Duodenal mucosa (tissue), 2 donors: ENCODE data around the gene RBM33.

Experiments
- H3K27ac ChIP-seq: one replicate; pipeline ENCODE4 v1.7.0; 2013; ENCODE audit warnings: low read depth, low read length
- H3K27me3 ChIP-seq, 2 donors: one replicate each; pipeline ENCODE4 v1.7.0; 2013; ENCODE audit warnings: low read length in 2 of 2, control low read depth in 1 of 2; ENCODE audit not compliant: insufficient read depth in 2 of 2, control insufficient read depth in 1 of 2
- H3K36me3 ChIP-seq, 2 donors: one replicate each; pipeline ENCODE4 v1.7.0; 2013; ENCODE audit warnings: low read length in 2 of 2, control low read depth in 1 of 2; ENCODE audit not compliant: insufficient read depth in 2 of 2, control insufficient read depth in 1 of 2
- H3K4me1 ChIP-seq, 2 donors: one replicate each; pipeline ENCODE4 v1.7.0; 2013; ENCODE audit warnings: low read length in 2 of 2, control low read depth in 1 of 2; ENCODE audit not compliant: insufficient read depth in 2 of 2, control insufficient read depth in 1 of 2
- H3K4me3 ChIP-seq, 2 donors: one replicate each; pipeline ENCODE4 v1.7.0; 2013; ENCODE audit warnings: low read length in 2 of 2, low read depth in 1 of 2
- H3K9ac ChIP-seq, 2 donors: one replicate each; pipeline ENCODE4 v1.7.0; 2013; ENCODE audit warnings: low read length in 2 of 2, low read depth in 1 of 2
- H3K9me3 ChIP-seq, 2 donors: one replicate each; pipeline ENCODE4 v1.7.0; 2013; ENCODE audit warnings: low read length in 2 of 2, control low read depth in 1 of 2; ENCODE audit not compliant: control insufficient read depth in 1 of 2

Gene RBM33

DNA sequence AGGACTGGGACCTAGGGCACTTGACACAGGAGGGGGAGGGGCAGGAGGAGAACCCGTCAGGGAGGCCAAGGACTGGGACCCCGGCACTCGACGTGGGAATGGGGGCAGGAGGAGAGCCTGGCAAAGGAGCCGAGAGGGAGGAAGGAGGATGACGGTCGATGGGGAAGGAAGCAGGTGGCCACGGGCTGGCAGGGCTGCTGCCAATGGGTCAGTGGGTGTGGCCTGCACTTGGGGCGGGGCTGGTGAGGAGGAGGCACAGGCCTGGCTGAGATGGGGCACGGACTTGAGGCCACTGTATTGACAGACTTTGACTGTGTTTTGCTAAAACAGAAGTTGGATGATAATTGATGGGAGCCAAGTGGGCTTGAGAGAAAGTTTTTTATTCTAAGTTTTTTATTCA lies 68.9 kb downstream of the RBM33 start:
- peaks cover 38 to 61% of the 10 kb centered on the region in 2 donors for H3K36me3 ChIP-seq

GRCh38 chr7:155714702-155715101 lies 70.2 kb downstream of the RBM33 start:
- peaks cover 4 to 11% of the 10 kb centered on the region in 2 donors for H3K4me1 ChIP-seq
- no peak overlapping the region for H3K4me3 ChIP-seq
- H3K36me3 ChIP-seq = peaks cover 34 to 53% of the 10 kb centered on the region in 2 donors
- H3K27ac ChIP-seq = no peak overlapping the region
- no peaks in the 10 kb centered on the region for H3K27me3 ChIP-seq
- no peak overlapping the region for H3K9ac ChIP-seq
- no peaks in the 10 kb centered on the region for H3K9me3 ChIP-seq

More for the DNA sequence above, 68.9 kb downstream of the RBM33 start:
- Histone ChIP-seq H3K9me3 (no peaks in the 10 kb centered on the region), H3K27ac (no peak overlapping the region), H3K27me3 (no peaks in the 10 kb centered on the region), H3K4me1 (peaks cover 4 to 11% of the 10 kb centered on the region in 2 donors), H3K9ac (no peak overlapping the region), H3K4me3 (no peak overlapping the region)

DNA sequence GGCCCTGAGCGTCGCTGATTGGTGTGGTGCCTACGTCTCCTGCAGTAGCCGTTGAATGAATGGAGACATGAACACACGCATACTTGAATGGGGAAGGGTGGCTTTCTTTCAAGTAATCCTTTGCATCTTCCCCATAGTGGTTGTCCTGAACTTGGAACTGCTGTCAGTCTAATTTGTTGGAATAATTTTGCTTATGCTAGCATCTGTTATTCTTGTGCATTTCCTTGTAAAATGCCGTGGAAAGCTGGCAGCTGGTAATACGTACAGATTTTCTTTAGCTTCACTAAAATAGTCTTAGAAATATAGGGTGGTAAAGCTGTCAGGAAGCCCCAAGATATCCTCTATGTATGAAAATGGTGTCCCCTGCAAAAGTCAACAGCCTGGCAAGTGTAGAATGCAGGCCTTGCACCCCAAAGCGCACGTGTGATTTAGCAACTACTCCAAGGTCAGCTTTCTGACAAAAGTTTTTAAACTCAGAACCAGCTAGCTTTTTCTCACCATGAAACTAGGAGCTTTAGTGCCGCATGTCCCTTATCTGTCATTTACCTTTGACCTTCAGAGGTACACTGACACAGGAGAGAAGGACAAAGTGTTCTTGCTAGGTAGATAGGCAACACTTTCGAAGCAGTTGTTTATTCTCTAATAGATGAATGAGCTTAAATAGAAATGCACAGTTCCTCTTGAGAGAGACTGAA lies 70.8 kb downstream of the RBM33 start:
- H3K36me3 ChIP-seq = peaks cover 39 to 53% of the 10 kb centered on the region in 2 donors
- no peak overlapping the region for H3K9ac ChIP-seq
- H3K4me1 ChIP-seq = peaks cover 4 to 11% of the 10 kb centered on the region in 2 donors
- no peak overlapping the region for H3K27ac ChIP-seq
- no peaks in the 10 kb centered on the region for H3K9me3 ChIP-seq
- H3K4me3 ChIP-seq = no peak overlapping the region
- H3K27me3 ChIP-seq = no peaks in the 10 kb centered on the region

DNA sequence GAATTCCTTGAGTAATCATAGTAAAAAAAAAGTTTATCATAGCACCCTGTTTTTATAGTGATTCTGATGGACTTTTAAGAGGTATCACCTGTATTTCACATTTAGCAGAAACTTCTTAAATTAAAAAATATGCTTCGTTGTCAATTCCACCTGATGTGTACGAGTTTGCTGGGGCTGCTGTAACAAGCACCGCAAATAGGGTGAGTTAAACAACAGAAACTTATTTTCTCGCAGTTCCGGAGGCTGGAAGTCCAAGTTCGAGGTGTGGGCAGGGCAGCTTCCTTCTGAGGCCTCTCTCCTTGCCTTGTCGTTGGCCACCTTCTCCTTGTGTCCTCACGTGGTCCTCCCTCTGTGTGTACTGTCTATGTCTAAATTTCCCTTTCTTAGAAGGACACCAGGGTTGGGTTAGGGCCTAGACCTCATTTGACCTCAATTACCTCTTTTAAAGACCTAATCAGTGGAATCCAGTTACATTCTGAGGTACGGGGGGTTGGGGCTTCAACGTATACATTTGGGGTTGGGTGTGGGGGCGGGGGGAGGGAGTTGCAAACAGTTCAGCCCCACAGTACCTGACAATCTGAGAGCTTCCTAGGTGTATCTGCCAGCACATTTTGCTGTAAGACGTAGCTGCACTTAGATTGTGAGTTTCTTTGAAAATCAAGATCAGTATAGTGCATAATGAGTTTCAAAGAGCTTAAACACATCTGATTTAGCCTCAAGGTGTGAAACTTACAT lies 72.7 kb downstream of the RBM33 start:
- no peaks in the 10 kb centered on the region for H3K9me3 ChIP-seq
- H3K4me1 ChIP-seq = peaks cover 4 to 11% of the 10 kb centered on the region in 2 donors
- H3K36me3 ChIP-seq = peaks cover 36 to 38% of the 10 kb centered on the region in 2 donors
- H3K9ac ChIP-seq = no peak overlapping the region
- H3K27ac ChIP-seq = no peak overlapping the region
- H3K27me3 ChIP-seq = no peaks in the 10 kb centered on the region
- H3K4me3 ChIP-seq = no peak overlapping the region

DNA sequence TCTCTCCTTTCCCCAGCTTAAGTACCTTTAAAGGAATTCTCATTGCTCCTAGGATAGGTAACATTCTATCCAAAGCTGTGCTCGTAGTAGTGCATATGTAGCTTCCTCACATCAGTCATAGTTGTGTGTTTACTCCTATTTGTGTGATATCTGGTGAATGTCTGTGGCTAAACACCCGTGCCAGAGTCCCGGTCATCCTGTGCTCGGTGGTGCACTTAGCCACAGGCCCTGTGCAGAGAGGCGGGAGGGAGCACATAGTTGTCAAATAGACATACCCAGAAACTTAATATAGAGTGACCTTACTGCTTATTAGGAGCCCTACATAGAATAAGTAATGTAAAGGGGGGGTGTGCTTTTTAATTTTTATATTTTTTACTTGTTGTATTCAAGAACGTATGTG lies 76.6 kb downstream of the RBM33 start:
- Histone ChIP-seq H3K4me1 (peaks cover 0 to under 1% of the 10 kb centered on the region in 2 donors), H3K36me3 (peaks cover 26 to 28% of the 10 kb centered on the region in 2 donors), H3K27me3 (no peaks in the 10 kb centered on the region), H3K27ac (no peak overlapping the region), H3K4me3 (no peak overlapping the region), H3K9ac (no peak overlapping the region), H3K9me3 (no peaks in the 10 kb centered on the region)

- Histone ChIP-seq H3K9ac (no peak overlapping the region), H3K4me1 (no peaks in the 10 kb centered on the region), H3K36me3 (peaks cover 25 to 26% of the 10 kb centered on the region in 2 donors), H3K27ac (no peak overlapping the region), H3K9me3 (no peaks in the 10 kb centered on the region), H3K27me3 (no peaks in the 10 kb centered on the region), H3K4me3 (no peak overlapping the region)
Observed at GRCh38 chr7:155722118-155722517, 77.7 kb downstream of the RBM33 start.

GRCh38 chr7:155722936-155723335 lies 78.5 kb downstream of the RBM33 start:
- peaks cover 20 to 26% of the 10 kb centered on the region in 2 donors for H3K36me3 ChIP-seq
- H3K9ac ChIP-seq = no peak overlapping the region
- H3K27ac ChIP-seq = no peak overlapping the region
- H3K27me3 ChIP-seq = no peaks in the 10 kb centered on the region
- no peaks in the 10 kb centered on the region for H3K4me1 ChIP-seq
- no peaks in the 10 kb centered on the region for H3K9me3 ChIP-seq
- no peak overlapping the region for H3K4me3 ChIP-seq

GRCh38 chr7:155724327-155725005 lies 80.0 kb downstream of the RBM33 start:
- H3K27ac ChIP-seq = no peak overlapping the region
- H3K27me3 ChIP-seq = no peaks in the 10 kb centered on the region
- no peak overlapping the region for H3K4me3 ChIP-seq
- H3K9ac ChIP-seq = no peak overlapping the region
- H3K4me1 ChIP-seq = peaks cover 0 to 2% of the 10 kb centered on the region in 2 donors
- H3K9me3 ChIP-seq = no peaks in the 10 kb centered on the region
- H3K36me3 ChIP-seq = peaks cover 28 to 30% of the 10 kb centered on the region in 2 donors

DNA sequence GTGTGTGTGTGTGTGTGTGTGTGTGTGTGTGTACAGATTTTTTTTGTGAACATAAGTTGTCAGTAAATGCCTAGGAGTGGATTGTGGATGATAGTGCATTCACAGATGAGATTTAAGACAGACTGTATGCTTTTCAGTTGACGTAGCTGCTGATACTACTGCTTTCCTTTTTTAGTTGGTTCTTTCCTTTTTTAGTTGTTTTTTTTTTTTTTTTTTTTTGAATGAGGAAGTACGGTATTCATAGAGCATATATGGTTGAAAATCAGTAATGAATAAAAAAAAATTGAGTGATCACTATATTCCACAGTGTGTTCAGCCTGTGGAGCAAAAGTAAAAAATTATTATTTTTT lies 80.5 kb downstream of the RBM33 start:
- Histone ChIP-seq H3K9me3 (no peaks in the 10 kb centered on the region), H3K4me3 (no peak overlapping the region), H3K27ac (no peak overlapping the region), H3K27me3 (no peaks in the 10 kb centered on the region), H3K9ac (no peak overlapping the region), H3K4me1 (peaks cover 3 to 7% of the 10 kb centered on the region in 2 donors), H3K36me3 (peaks cover 25 to 28% of the 10 kb centered on the region in 2 donors)

DNA sequence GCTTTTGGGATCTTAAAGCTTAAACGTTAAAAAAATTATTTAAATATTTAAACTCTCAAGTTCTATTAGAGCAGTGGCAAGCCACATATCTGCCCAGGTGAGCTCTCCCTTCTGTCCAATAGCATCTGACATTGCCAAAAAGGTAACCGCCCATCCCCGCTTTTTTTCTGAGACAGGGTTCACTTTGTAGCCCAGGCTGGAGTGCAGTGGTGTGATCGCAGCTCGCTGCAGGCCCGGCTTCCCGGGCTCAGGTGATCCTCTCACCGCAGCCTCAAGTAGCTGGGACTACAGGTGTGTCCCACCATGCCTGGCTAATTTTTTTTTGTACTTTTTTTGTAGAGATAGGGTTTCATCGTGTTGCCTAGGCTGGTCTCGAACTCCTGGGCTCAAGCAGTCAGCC lies 83.2 kb downstream of the RBM33 start:
- Histone ChIP-seq H3K4me3 (no peak overlapping the region), H3K4me1 (peaks cover 5 to 12% of the 10 kb centered on the region in 2 donors), H3K36me3 (peaks cover 15 to 33% of the 10 kb centered on the region in 2 donors), H3K27ac (no peak overlapping the region), H3K9me3 (no peaks in the 10 kb centered on the region), H3K9ac (no peak overlapping the region), H3K27me3 (no peaks in the 10 kb centered on the region)
